ENCODE data around the gene PCDH15.
"Not testable (repeated sequence)": the region's sequence is repeated elsewhere in the genome, so short reads cannot be mapped to it uniquely, and the experiment has no call there.

The PCDH15 gene

GRCh38 chr10:54002077-54002476, 799.0 kb downstream of the PCDH15 start:
- no peak for DNase-seq (ENCODE audit: low read depth in 2 of 3, low spot score in 2 of 3)

- no peak for DNase-seq (ENCODE audit: low read depth in 2 of 3, low spot score in 2 of 3)
Observed at GRCh38 chr10:53997953-53998352, 803.1 kb downstream of the PCDH15 start.

GRCh38 chr10:53990799-53991238, 810.2 kb downstream of the PCDH15 start:
- DNase-seq (ENCODE audit: low read depth in 2 of 3, low spot score in 2 of 3) = no peak

- no peak for DNase-seq (ENCODE audit: low read depth in 2 of 3, low spot score in 2 of 3)
Observed at GRCh38 chr10:53983431-53983830, 817.6 kb downstream of the PCDH15 start.

GRCh38 chr10:53980210-53980609, 820.8 kb downstream of the PCDH15 start:
- DNase-seq (ENCODE audit: low read depth in 2 of 3, low spot score in 2 of 3) = no peak

- DNase-seq (ENCODE audit: low read depth in 2 of 3, low spot score in 2 of 3) = no peak
Observed at GRCh38 chr10:53978301-53978700, 822.7 kb downstream of the PCDH15 start.

GRCh38 chr10:53977267-53977666, 823.8 kb downstream of the PCDH15 start:
- DNase-seq (ENCODE audit: low read depth in 2 of 3, low spot score in 2 of 3) = no peak

GRCh38 chr10:53957401-53957800, 843.6 kb downstream of the PCDH15 start:
- no peak for DNase-seq (ENCODE audit: low read depth in 2 of 3, low spot score in 2 of 3)

- no peak for DNase-seq (ENCODE audit: low read depth in 2 of 3, low spot score in 2 of 3)
Observed at GRCh38 chr10:53955091-53955490, 845.9 kb downstream of the PCDH15 start.

GRCh38 chr10:53952698-53953630, 848.1 kb downstream of the PCDH15 start:
- no peak for DNase-seq (ENCODE audit: low read depth in 2 of 3, low spot score in 2 of 3)

GRCh38 chr10:53939654-53940053, 861.4 kb downstream of the PCDH15 start:
- no peak for DNase-seq (ENCODE audit: low read depth in 2 of 3, low spot score in 2 of 3)

- no peak for DNase-seq (ENCODE audit: low read depth in 2 of 3, low spot score in 2 of 3)
Observed at GRCh38 chr10:53930648-53931047, 870.4 kb downstream of the PCDH15 start.

- DNase-seq (ENCODE audit: low read depth in 2 of 3, low spot score in 2 of 3) = not testable (repeated sequence)
Observed at GRCh38 chr10:53924051-53924700, 876.9 kb downstream of the PCDH15 start.

- DNase-seq (ENCODE audit: low read depth in 2 of 3, low spot score in 2 of 3) = no peak
Observed at GRCh38 chr10:53918755-53919154, 882.3 kb downstream of the PCDH15 start.

GRCh38 chr10:53909791-53910190, 891.2 kb downstream of the PCDH15 start:
- no peak for DNase-seq (ENCODE audit: low read depth in 2 of 3, low spot score in 2 of 3)

GRCh38 chr10:53904506-53905241, 896.4 kb downstream of the PCDH15 start:
- no peak for DNase-seq (ENCODE audit: low read depth in 2 of 3, low spot score in 2 of 3)

- no peak for DNase-seq (ENCODE audit: low read depth in 2 of 3, low spot score in 2 of 3)
Observed at GRCh38 chr10:53903756-53904155, 897.3 kb downstream of the PCDH15 start.

- DNase-seq (ENCODE audit: low read depth in 2 of 3, low spot score in 2 of 3) = no peak
Observed at GRCh38 chr10:53899463-53900160, 901.4 kb downstream of the PCDH15 start.

- no peak for DNase-seq (ENCODE audit: low read depth in 2 of 3, low spot score in 2 of 3)
Observed at GRCh38 chr10:53898532-53898931, 902.5 kb downstream of the PCDH15 start.

GRCh38 chr10:53894145-53894544, 906.9 kb downstream of the PCDH15 start:
- no peak for DNase-seq (ENCODE audit: low read depth in 2 of 3, low spot score in 2 of 3)

GRCh38 chr10:53893061-53893460, 908.0 kb downstream of the PCDH15 start:
- DNase-seq (ENCODE audit: low read depth in 2 of 3, low spot score in 2 of 3) = no peak
